ENCODE results near the gene ARID1B. TPM values are rescaled to one million over a fixed set of nuclear protein-coding genes. Genes with fewer than 3 reads are reported as not detected.

The ARID1B gene
- total RNA-seq, 1 experiment from 2014 or later, result 35.6 TPM

DNA sequence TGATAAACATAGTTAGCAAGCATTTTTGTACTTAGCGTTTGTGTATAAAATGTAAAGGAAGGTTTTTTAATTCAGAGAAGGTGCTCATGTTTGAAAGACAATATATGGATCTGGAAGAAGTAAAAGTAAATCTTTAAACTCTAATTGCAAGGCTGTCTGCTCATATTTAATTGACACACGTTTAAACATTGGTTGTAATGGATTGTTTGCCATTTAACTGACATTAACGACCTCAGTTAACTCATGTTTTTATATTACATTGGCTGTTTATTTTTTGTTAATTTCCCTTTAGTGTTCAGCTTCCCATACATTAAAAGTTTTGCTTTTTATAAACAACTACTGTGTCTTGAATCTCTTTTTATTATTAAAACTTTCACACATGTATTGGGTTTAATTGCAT lies 208.1 kb downstream of the ARID1B start:
- Histone ChIP-seq H4K20me1 (ENCODE audit: insufficient read depth) (no peaks in the 10 kb centered on the region), H3K9me3 (ENCODE audit: control insufficient read depth in 1 of 2, insufficient read depth in 1 of 2, low read depth in 1 of 2, low read length in 2 of 2) (no peaks in the 10 kb centered on the region), H3K27me3 (ENCODE audit: insufficient read depth, low read length) (no peaks in the 10 kb centered on the region), H2AFZ (ENCODE audit: low read depth, low read length, poor library complexity, severe bottlenecking) (no peak overlapping the region), H3K27ac (ENCODE audit: low read depth, low read length) (no peak overlapping the region), H3K9ac (ENCODE audit: low read length) (no peak overlapping the region), H3K36me3 (ENCODE audit: control insufficient read depth in 1 of 2, insufficient read depth in 2 of 2, low read length in 2 of 2) (no peaks in the 10 kb centered on the region), H3K4me1 (ENCODE audit: control insufficient read depth in 1 of 2, insufficient read depth in 2 of 2, low read length in 2 of 2) (peaks cover 10 to 19% of the 10 kb centered on the region in 2 experiments), H3K4me3 (replicated peaks in 1 of 2; ENCODE audit: low read depth in 1 of 2, low read length in 2 of 2) (no peak overlapping the region), H3K4me2 (ENCODE audit: low read length) (no peak overlapping the region), H3K9me2 (ENCODE audit: insufficient read depth) (no peaks in the 10 kb centered on the region), H3K79me2 (ENCODE audit: insufficient read depth, low read length) (peaks cover 17% of the 10 kb centered on the region; the same call in 1 of the 2 replicates)
- ATAC-seq (no peak), DNase-seq (ENCODE audit: low read depth, low spot score) (no peak)
- TF ChIP-seq CBX3 (IDR thresholded peaks at IDR 0.05; ENCODE audit: low read depth), result no peak
- TF ChIP-seq ELF1 (IDR thresholded peaks at IDR 0.05; ENCODE audit: borderline replicate concordance, low read depth), result no peak
- TF ChIP-seq, protein P1, sequence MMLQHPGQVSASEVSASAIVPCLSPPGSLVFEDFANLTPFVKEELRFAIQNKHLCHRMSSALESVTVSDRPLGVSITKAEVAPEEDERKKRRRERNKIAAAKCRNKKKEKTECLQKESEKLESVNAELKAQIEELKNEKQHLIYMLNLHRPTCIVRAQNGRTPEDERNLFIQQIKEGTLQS (IDR thresholded peaks at IDR 0.05), result no peak
- no peak for TF ChIP-seq JUND (IDR thresholded peaks at IDR 0.05)
- TF ChIP-seq EZH2 (IDR thresholded peaks at IDR 0.05), result no peak
- no peak for TF ChIP-seq POLR2AphosphoS5 (IDR thresholded peaks at IDR 0.05; ENCODE audit: low read depth, low read length)
- TF ChIP-seq TCF7L2 (IDR thresholded peaks at IDR 0.05; ENCODE audit: borderline replicate concordance, extremely low read depth, insufficient read depth, insufficient read length), result no peak
- no peak for TF ChIP-seq RAD21 (IDR thresholded peaks at IDR 0.05; ENCODE audit: low read depth)
- no peak for TF ChIP-seq POLR2A (IDR thresholded peaks at IDR 0.05; ENCODE audit: borderline replicate concordance, extremely low read depth, insufficient read depth, insufficient read length)
- TF ChIP-seq EGR1 (IDR thresholded peaks at IDR 0.05; ENCODE audit: low read depth), result no peak
- TF ChIP-seq, protein P2, sequence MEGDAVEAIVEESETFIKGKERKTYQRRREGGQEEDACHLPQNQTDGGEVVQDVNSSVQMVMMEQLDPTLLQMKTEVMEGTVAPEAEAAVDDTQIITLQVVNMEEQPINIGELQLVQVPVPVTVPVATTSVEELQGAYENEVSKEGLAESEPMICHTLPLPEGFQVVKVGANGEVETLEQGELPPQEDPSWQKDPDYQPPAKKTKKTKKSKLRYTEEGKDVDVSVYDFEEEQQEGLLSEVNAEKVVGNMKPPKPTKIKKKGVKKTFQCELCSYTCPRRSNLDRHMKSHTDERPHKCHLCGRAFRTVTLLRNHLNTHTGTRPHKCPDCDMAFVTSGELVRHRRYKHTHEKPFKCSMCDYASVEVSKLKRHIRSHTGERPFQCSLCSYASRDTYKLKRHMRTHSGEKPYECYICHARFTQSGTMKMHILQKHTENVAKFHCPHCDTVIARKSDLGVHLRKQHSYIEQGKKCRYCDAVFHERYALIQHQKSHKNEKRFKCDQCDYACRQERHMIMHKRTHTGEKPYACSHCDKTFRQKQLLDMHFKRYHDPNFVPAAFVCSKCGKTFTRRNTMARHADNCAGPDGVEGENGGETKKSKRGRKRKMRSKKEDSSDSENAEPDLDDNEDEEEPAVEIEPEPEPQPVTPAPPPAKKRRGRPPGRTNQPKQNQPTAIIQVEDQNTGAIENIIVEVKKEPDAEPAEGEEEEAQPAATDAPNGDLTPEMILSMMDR (IDR thresholded peaks at IDR 0.05 in 2 of 3, conservative IDR thresholded peaks at IDR 0.05 in 1 of 3; ENCODE audit: borderline replicate concordance in 1 of 3, insufficient read depth in 1 of 3, low read depth in 2 of 3, low read length in 2 of 3), result no peak
- no peak for TF ChIP-seq SP1 (IDR thresholded peaks at IDR 0.05; ENCODE audit: low read depth)
- TF ChIP-seq SIN3A (IDR thresholded peaks at IDR 0.05; ENCODE audit: low read depth), result no peak
- intact Hi-C loops (cut with micrococcal nuclease), result no loop called here
- ChIA-PET POLR2A (no interaction called here), RAD21 (ENCODE audit: low non-redundant PET in 1 of 2, low total read pairs in 2 of 2, uncharacterized antibody in 2 of 2, unreplicated experiment in 2 of 2) (no interaction called here), CTCF (no interaction called here)
- BruUV-seq (replicated peaks), result no TSS peak
